Measurements from ENCODE around the gene FOXA1. TPM values are rescaled to one million over a fixed set of nuclear protein-coding genes. Genes with fewer than 3 reads are reported as not detected.

Gene FOXA1
- total and polyA plus RNA-seq, 7 donors = 14.4 to 19.4 (median 18.3) TPM; not detected in 4

DNA sequence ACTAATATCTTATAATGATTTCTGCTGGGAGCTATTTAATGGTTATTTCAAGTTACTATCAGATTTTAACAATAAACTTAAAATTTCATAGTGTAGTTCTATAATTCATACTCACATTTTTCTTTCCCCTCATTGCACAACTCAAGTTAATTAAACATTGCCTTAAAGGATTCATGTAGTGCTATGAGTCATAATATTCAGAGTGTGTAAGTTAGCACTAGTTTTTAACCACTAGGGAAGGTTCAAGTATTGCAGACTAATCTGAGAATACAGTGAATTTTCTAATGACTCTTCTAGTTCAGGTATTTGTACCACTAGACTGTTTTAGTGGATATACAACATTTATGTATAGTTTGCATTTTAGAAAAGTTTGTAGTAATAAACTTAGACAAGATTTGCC is 49.9 kb downstream of the FOXA1 start:
- no peak overlapping the region for H3K27ac ChIP-seq
- DNase-seq = no peak
- intact Hi-C loops (cut with DNase I) = no loop called here
- no peaks in the 10 kb centered on the region for H3K27me3 ChIP-seq
- TF ChIP-seq EP300 (IDR thresholded peaks at IDR 0.05) (no peak), POLR2A (IDR thresholded peaks at IDR 0.05) (no peak)
- no peaks in the 10 kb centered on the region for H3K4me1 ChIP-seq
- no peak overlapping the region for H3K4me3 ChIP-seq
- H3K9me3 ChIP-seq = no peaks in the 10 kb centered on the region
- H3K36me3 ChIP-seq = no peaks in the 10 kb centered on the region

DNA sequence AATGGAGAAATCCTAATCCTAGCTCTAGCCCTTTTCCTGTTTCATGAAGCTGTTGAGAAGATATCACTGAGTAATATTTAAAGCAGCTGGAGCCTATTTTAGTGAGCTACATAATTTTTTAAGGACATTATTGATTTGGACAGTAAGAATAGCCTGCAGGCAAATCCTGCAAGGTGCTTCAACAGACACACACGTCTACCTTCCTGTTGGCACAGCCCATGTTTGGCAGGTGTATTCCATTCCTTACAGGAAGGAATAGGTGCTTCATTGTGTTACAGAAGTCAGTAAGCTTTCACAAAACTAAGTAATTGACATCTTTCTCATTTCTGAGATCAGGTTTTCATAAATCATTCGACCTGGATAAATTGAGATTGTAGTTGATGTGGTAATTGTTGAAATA is 50.6 kb downstream of the FOXA1 start:
- no peak for TF ChIP-seq POLR2AphosphoS5 (IDR thresholded peaks at IDR 0.05)
- no peak for TF ChIP-seq POLR2A (IDR thresholded peaks at IDR 0.05)
- no peak for TF ChIP-seq EP300 (IDR thresholded peaks at IDR 0.05)
- TF ChIP-seq, protein P1, sequence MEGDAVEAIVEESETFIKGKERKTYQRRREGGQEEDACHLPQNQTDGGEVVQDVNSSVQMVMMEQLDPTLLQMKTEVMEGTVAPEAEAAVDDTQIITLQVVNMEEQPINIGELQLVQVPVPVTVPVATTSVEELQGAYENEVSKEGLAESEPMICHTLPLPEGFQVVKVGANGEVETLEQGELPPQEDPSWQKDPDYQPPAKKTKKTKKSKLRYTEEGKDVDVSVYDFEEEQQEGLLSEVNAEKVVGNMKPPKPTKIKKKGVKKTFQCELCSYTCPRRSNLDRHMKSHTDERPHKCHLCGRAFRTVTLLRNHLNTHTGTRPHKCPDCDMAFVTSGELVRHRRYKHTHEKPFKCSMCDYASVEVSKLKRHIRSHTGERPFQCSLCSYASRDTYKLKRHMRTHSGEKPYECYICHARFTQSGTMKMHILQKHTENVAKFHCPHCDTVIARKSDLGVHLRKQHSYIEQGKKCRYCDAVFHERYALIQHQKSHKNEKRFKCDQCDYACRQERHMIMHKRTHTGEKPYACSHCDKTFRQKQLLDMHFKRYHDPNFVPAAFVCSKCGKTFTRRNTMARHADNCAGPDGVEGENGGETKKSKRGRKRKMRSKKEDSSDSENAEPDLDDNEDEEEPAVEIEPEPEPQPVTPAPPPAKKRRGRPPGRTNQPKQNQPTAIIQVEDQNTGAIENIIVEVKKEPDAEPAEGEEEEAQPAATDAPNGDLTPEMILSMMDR (IDR thresholded peaks at IDR 0.05) = no peak
- Histone ChIP-seq H3K36me3 (no peaks in the 10 kb centered on the region), H3K9me3 (no peaks in the 10 kb centered on the region), H3K4me3 (no peak overlapping the region), H3K27ac (no peak overlapping the region), H3K27me3 (no peaks in the 10 kb centered on the region), H3K4me1 (no peaks in the 10 kb centered on the region)
- no peak for DNase-seq
- WGBS, 2 donors = 18 to 54% methylated on average over 2 of the region's 2 CpGs
- intact Hi-C loops (cut with DNase I) = no loop called here

DNA sequence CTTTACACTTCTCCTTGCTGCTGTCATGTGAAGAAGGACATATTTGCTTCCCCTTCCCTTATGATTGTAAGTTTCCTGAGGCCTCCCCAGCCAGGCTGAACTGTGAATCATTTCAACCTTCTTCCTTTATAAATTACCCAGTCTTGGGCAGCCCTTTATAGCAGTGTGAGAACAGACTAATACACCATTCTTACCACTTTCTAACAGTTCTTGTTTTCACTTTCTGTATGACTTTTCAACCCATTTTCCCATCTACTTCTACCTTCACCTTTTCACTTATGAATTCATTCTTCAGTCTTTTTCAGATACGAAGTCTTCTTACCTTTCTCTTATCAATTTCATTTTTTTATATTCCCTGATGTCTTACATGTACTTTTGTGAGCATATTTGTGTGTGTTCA is 55.1 kb downstream of the FOXA1 start:
- intact Hi-C loops (cut with DNase I) = no loop called here
- H3K27me3 ChIP-seq = no peaks in the 10 kb centered on the region

More for the DNA sequence above, 55.1 kb downstream of the FOXA1 start:
- TF ChIP-seq POLR2AphosphoS5 (IDR thresholded peaks at IDR 0.05) (no peak), POLR2A (IDR thresholded peaks at IDR 0.05) (no peak), EP300 (IDR thresholded peaks at IDR 0.05) (no peak)
- TF ChIP-seq, protein P1 (IDR thresholded peaks at IDR 0.05) = no peak
- Histone ChIP-seq H3K9me3 (no peaks in the 10 kb centered on the region), H3K36me3 (no peaks in the 10 kb centered on the region), H3K4me1 (no peaks in the 10 kb centered on the region), H3K4me3 (no peak overlapping the region), H3K27ac (no peak overlapping the region)
- 87 to 90% methylated on average over 1 of the region's 1 CpG for WGBS, 2 donors
- DNase-seq = no peak

Other genes starting within 250 kb of the FOXA1 start
- not detected for gene TTC6, start 380 bp upstream of the FOXA1 start, total RNA-seq
- 1 to 10 TPM in 1 of 3 donors, under 1 TPM in 1, not detected in 1; 0.23 to 1.1 TPM for gene TTC6, start 380 bp upstream of the FOXA1 start, polyA plus RNA-seq

All from sigmoid colon (tissue), 7 donors.